Uterus (tissue), 4 donors: ENCODE data around the gene ZNF335. TPM values are rescaled to one million over a fixed set of nuclear protein-coding genes. Genes with fewer than 3 reads are reported as not detected.

Experiments used
- DNase-seq, 2 donors: peaks; one replicate each; pipeline ENCODE4 v3.0.0-alpha.2; 2019 to 2020
- H3K27ac ChIP-seq, 2 donors: fragments of 200-600 bp; sonication (generic); 1 replicate in 1 of 2; 2 replicates in 1 of 2; pipeline ENCODE4 v1.5.1; 2016 to 2018
- H3K27me3 ChIP-seq, 2 donors: fragments of 200-600 bp; sonication (generic); one replicate each; pipeline ENCODE4 v1.5.1; 2018 to 2019; ENCODE audit warnings: control low read depth in 1 of 2
- H3K36me3 ChIP-seq, 2 donors: fragments of 200-600 bp; sonication (generic); one replicate each; pipeline ENCODE4 v1.5.1; 2019; ENCODE audit warnings: control low read depth in 1 of 2
- H3K4me1 ChIP-seq, 2 donors: fragments of 200-600 bp; sonication (generic); one replicate each; pipeline ENCODE4 v1.5.1; 2018 to 2019; ENCODE audit warnings: control low read depth in 1 of 2
- H3K4me3 ChIP-seq, 2 donors: fragments of 200-600 bp; sonication (generic); 1 replicate in 1 of 2; 2 replicates in 1 of 2; pipeline ENCODE4 v1.5.1; 2018 to 2019; ENCODE audit warnings: mild to moderate bottlenecking in 1 of 2
- H3K9me3 ChIP-seq, 2 donors: fragments of 200-600 bp; sonication (generic); one replicate each; pipeline ENCODE4 v1.5.1; 2019; ENCODE audit warnings: control low read depth in 1 of 2
- CTCF ChIP-seq, 4 experiments: fragments of 200-600 bp in 2 of 4; fragments of 450-650 bp in 2 of 4; sonication (generic) in 2 of 4; IDR thresholded peaks; one replicate each; pipeline ENCODE4 v1.5.1; 2016 to 2019; ENCODE audit warnings: antibody characterized with exemption in 4 of 4, mild to moderate bottlenecking in 2 of 4, moderate library complexity in 1 of 4
- POLR2A ChIP-seq, 2 donors: fragments of 450-650 bp; IDR thresholded peaks; one replicate each; pipeline ENCODE4 v1.6.1; 2016; ENCODE audit warnings: antibody characterized with exemption in 2 of 2, mild to moderate bottlenecking in 1 of 2, moderate library complexity in 1 of 2
- intact Hi-C: fragments of 100-400 bp; cut with DNase I; formaldehyde crosslinking; loops from one replicate; pipeline ENCODE4 v1.15.1; 2023; ENCODE audit warnings: low total_unique reads
- total RNA-seq, 4 donors: library from RNA; depleted of rRNA in 3 of 4; stranded (reverse); fragments of >200 nt in 3 of 4; gene quantifications; one replicate each; pipeline versions ENCODE4 v1.1.0 to v1.2.4, GENCODE V29; 2014 to 2023
- donor health status: DM: yes; HTN: yes; CAD: no.

The ZNF335 gene
- total RNA-seq, 4 donors from 2014 or later = 14.9 to 40.0 (median 29.0) TPM

- TF ChIP-seq POLR2A (IDR thresholded peaks at IDR 0.05) (no peak), CTCF (IDR thresholded peaks at IDR 0.05) (no peak)
- H3K4me1 ChIP-seq = peaks cover 0 to 5% of the 10 kb centered on the region in 2 donors
- intact Hi-C loops = no loop called here
- H3K27ac ChIP-seq = no peak overlapping the region
- H3K9me3 ChIP-seq = no peaks in the 10 kb centered on the region
- H3K27me3 ChIP-seq = no peaks in the 10 kb centered on the region
- H3K36me3 ChIP-seq = no peaks in the 10 kb centered on the region
- no peak overlapping the region for H3K4me3 ChIP-seq
- no peak for DNase-seq
Measured at GRCh38 chr20:45974896-45975565, 3.0 kb upstream of the ZNF335 start.

GRCh38 chr20:45972500-45973183 is 639 bp upstream of the ZNF335 start:
- peak in 1 of 2 donors; percentile 34 for DNase-seq
- TF ChIP-seq CTCF (IDR thresholded peaks at IDR 0.05) (no peak), POLR2A (IDR thresholded peaks at IDR 0.05) (no peak)
- peak overlapping the region; percentile 97 to 99 for H3K27ac ChIP-seq

GRCh38 chr20:45971425-45971674 is 653 bp downstream of the ZNF335 start:
- DNase-seq = no peak
- intact Hi-C loops = no loop called here
- H3K27me3 ChIP-seq = no peaks in the 10 kb centered on the region

More at GRCh38 chr20:45972500-45973183, 639 bp upstream of the ZNF335 start:
- intact Hi-C loops = no loop called here
- no peaks in the 10 kb centered on the region for H3K36me3 ChIP-seq
- no peaks in the 10 kb centered on the region for H3K27me3 ChIP-seq
- H3K9me3 ChIP-seq = no peaks in the 10 kb centered on the region
- peaks cover 0 to 11% of the 10 kb centered on the region in 2 donors for H3K4me1 ChIP-seq
- peak overlapping the region; percentile 59 to 93 for H3K4me3 ChIP-seq

DNA sequence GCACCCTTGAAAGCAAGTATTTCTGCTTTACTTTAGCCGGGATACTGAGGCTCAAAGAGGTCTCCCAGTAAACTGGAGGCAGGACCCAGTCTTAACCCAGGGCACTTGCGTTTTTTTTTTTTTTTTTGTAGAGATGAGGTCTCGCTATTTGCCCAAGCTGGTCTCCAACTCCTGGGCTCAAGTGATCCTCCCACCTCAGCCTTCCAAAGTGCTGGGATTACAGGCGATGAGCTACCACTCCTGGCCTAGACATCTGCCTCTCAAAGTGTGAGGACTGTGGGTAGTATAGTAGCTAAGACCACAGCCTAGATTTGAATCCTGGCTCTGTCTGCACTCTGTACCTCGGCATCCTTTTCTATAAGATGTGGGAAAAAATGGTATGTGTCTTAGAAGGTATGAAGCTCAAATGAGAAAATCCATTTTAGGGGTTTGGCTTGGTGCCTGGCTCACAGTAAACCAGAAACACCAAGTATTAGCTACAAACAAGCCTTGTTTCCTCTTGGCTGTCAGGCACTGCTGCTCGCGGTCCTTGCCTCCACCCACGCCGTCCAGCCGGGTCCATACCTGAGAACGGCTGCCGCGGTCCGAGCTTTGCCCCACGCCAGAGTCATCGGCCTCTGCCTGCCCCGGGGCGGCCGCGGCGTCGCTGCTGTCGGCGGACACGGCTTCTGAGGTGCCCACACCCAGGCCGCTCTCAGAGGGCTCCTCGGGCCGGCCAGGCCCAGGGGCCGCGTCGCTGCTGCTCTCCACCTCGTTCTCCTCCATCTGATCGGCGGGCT is 1.2 kb downstream of the ZNF335 start:
- no peaks in the 10 kb centered on the region for H3K27me3 ChIP-seq
- intact Hi-C loops = no loop called here
- TF ChIP-seq POLR2A (IDR thresholded peaks at IDR 0.05) (no peak), CTCF (IDR thresholded peaks at IDR 0.05) (no peak)
- H3K4me1 ChIP-seq = peaks cover 0 to 11% of the 10 kb centered on the region in 2 donors
- H3K9me3 ChIP-seq = no peaks in the 10 kb centered on the region
- no peaks in the 10 kb centered on the region for H3K36me3 ChIP-seq
- H3K27ac ChIP-seq = peak overlapping the region; percentile 97 to 99
- peak overlapping the region; percentile 59 to 93 for H3K4me3 ChIP-seq
- DNase-seq = peak in 1 of 2 donors; percentile 34

More at GRCh38 chr20:45971425-45971674, 653 bp downstream of the ZNF335 start:
- Histone ChIP-seq H3K9me3 (no peaks in the 10 kb centered on the region), H3K4me3 (peak overlapping the region; percentile 59 to 93), H3K27ac (peak overlapping the region; percentile 97 to 99), H3K4me1 (peaks cover 0 to 11% of the 10 kb centered on the region in 2 donors), H3K36me3 (no peaks in the 10 kb centered on the region)
- no peak for TF ChIP-seq CTCF (IDR thresholded peaks at IDR 0.05)
- TF ChIP-seq POLR2A (IDR thresholded peaks at IDR 0.05) = no peak
